ENCODE results near the gene NCEH1.

DNA sequence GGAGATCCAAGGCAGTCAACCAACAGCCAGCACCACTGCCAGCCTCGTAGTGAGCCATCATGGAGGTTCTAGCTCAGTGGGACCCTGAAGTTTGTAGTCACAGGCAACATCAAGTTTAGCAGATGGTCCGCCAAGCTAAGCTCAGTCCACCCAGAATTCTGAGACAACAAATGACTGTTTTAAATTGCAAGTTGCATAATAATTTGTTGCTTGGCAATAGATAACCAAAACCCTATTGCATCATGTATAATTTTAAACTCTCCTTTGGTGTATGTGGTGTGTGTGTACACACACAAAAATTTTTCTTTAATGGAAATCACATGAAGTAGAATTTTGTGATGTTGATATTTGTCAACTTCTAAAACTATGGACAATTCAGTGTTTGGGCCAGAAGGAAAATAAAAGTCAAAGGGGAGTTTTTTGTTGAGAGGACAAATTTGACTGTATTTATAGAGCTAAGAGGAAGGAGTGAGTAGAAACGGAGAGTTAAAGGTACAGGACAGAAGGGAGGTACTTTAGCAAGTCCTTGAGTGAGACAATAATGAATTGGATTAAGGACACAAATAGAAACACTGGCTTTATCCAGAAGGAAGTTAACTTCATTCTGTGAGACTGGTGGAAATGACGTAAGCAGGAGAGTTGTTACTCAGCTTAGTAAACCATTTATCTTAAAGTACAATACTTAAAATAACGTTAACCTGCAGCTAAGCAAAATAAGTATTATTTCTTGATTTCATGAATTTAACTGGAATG lies 83.6 kb downstream of the NCEH1 start:
- no peak for TF ChIP-seq CTCF (IDR thresholded peaks at IDR 0.05)
- no peak for TF ChIP-seq POLR2AphosphoS5 (IDR thresholded peaks at IDR 0.05)
- no peak for TF ChIP-seq POLR2A (IDR thresholded peaks at IDR 0.05)
